ENCODE measurements around the gene GPR119.
A peak's percentile ranks its signal among the peaks of the same experiment; 100 is the strongest.
"Not testable (repeated sequence)": the region's sequence is repeated elsewhere in the genome, so short reads cannot be mapped to it uniquely, and the experiment has no call there.

GPR119 gene

DNA sequence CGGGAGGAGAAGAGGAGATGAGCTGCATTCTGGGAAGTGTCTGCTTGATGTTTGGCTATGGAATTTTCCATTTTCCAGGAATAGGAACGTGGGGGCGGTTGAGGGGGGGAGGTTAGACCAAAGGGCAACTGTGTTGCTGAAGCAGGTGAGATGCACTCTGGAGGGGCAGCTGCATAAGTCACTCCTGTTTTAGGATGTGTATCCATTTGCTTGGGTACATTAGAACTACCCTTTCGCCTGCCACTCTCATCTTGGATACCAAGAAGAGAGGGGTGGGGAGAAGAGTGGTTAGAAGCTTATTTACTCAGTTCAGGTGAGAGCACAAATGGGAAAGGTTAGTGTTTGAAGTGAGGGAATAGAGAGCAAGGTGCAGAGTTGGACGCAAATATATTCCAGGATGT, 934 bp upstream of the GPR119 start:
- intact Hi-C loops (cut with micrococcal nuclease) = no loop called here
- no peak overlapping the region for H3K4me3 Mint-ChIP-seq
- no peaks in the 10 kb centered on the region for H3K36me3 Mint-ChIP-seq (ENCODE audit: low read depth)
- H3K9me3 Mint-ChIP-seq = no peaks in the 10 kb centered on the region
- H3K4me1 Mint-ChIP-seq (ENCODE audit: low read depth) = no peaks in the 10 kb centered on the region
- H3K27me3 Mint-ChIP-seq = peaks cover 4% of the 10 kb centered on the region
- H3K27ac Mint-ChIP-seq = no peak overlapping the region

DNA sequence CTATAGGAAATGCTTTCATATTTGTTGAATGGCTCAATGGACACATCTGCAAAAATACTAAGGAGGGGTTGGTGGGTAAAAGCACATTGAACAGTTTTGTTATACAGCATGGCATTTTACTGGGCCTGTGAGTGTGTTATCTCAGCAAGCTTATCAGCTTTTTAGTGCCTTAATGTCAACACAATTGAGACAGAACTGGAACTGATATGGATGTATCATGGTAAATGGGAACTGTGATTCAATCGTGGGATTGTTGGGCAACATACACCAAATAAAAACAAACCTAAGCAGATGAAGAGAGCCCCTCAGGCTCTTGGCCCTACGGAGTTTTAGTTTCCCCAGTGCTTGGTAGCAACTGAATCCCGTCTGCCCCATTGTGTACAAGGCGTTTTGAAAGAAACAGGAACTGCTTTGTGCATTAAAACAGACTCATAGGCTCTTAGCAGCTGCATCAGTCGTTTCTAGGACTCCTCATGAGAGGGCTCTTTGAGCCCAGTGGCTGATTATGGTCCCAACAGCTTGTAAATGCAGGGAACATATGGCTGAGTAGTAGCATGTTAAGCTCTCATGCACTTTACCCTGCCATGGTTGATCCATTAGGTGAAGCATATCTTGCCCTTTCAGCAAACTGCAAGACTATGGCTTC, 7.3 kb downstream of the GPR119 start:
- Mint-ChIP-seq H3K27me3 (peaks cover 3% of the 10 kb centered on the region), H3K36me3 (ENCODE audit: low read depth) (no peaks in the 10 kb centered on the region), H3K27ac (no peak overlapping the region), H3K9me3 (no peaks in the 10 kb centered on the region), H3K4me3 (no peak overlapping the region), H3K4me1 (ENCODE audit: low read depth) (no peaks in the 10 kb centered on the region)
- intact Hi-C loops (cut with micrococcal nuclease) = no loop called here

DNA sequence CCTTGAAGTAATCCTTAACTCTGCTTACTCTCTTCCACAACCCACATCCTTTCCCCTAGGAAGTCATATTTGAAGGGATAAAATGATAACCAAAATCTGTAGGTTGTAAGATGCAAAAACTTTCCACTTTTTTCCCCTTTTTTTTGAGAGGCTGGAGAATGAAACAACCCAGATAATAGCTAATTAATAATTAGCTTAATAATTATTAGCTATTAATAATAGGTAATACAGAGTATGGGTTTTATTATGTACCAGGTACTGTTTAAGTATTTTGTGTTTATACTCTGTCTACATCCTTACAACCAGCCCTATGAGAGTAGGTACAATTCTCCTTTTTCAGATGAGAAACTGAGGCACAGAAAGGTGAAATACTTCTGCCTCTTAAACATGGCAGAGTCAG, 9.4 kb downstream of the GPR119 start:
- H3K36me3 Mint-ChIP-seq (ENCODE audit: low read depth) = peaks cover 10% of the 10 kb centered on the region
- no peaks in the 10 kb centered on the region for H3K27me3 Mint-ChIP-seq
- H3K9me3 Mint-ChIP-seq = no peaks in the 10 kb centered on the region
- H3K4me3 Mint-ChIP-seq = no peak overlapping the region
- no peak overlapping the region for H3K27ac Mint-ChIP-seq
- intact Hi-C loops (cut with micrococcal nuclease) = no loop called here
- H3K4me1 Mint-ChIP-seq (ENCODE audit: low read depth) = no peaks in the 10 kb centered on the region

DNA sequence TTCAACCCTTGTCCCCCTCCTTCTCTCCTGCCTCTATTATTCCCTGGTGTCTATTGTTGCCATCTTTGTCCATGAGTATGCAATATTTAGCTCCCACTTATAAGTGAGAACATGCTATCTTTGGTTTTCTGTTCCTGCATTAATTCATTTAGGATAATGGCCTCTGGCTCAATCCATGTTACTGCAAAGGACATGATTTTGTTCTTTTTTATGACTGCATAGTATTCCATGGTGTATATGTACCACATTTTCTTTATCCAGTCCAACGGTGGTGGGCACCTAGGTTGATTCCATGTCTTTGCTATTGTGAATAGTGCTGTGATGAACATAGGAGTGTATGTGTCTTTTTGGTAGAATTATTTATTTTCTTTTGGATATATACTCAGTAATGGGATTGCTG, 33.4 kb downstream of the GPR119 start:
- H3K4me3 Mint-ChIP-seq; H3K27ac Mint-ChIP-seq; H3K4me1 Mint-ChIP-seq (ENCODE audit: low read depth); H3K9me3 Mint-ChIP-seq; H3K27me3 Mint-ChIP-seq; intact Hi-C loops (cut with micrococcal nuclease): not testable (repeated sequence)
- H3K36me3 Mint-ChIP-seq (ENCODE audit: low read depth) = peaks cover 19% of the 10 kb centered on the region

DNA sequence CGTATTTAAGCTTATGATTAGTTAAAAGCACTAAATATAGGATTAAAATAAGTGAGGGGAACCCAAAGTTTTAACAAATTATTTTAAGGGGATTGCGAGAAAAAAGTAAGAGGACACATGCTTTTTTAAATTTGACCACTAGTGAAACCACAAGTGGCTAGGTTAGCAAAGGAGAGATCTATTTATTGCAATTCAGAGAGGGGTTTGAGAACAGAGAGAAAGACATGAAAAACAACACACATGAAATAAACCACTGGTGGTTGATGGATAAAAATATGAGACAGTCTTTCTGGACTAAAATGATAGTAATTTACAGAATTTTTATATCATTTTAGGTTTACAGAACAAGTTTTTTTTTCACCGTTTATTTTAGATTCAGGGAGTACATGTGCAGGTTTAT, 33.9 kb downstream of the GPR119 start:
- Mint-ChIP-seq H3K27me3 (no peaks in the 10 kb centered on the region), H3K4me1 (ENCODE audit: low read depth) (no peaks in the 10 kb centered on the region), H3K4me3 (no peak overlapping the region), H3K36me3 (ENCODE audit: low read depth) (peaks cover 14% of the 10 kb centered on the region), H3K9me3 (no peaks in the 10 kb centered on the region), H3K27ac (no peak overlapping the region)
- intact Hi-C loops (cut with micrococcal nuclease) = no loop called here

DNA sequence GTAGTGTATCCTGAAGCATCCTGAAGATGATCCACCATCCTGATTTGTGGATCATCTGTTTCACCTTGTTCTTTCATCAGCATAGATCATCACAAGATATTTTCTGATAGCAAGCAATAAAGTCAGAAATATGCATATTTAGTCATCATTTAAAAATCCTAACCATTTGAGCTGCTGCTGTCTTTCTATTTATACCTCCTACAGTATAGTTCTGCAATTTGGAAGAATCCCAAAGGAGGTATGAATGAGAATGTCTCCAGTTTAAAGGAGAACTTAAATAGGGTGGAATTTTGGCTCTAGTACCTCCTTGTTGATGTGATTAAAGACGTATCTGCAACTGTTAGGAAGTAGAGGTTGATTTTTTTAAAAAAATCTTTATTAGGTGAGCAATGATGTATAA, 38.2 kb downstream of the GPR119 start:
- Mint-ChIP-seq H3K4me3 (no peak overlapping the region), H3K36me3 (ENCODE audit: low read depth) (peaks cover 6% of the 10 kb centered on the region), H3K27me3 (no peaks in the 10 kb centered on the region), H3K9me3 (no peaks in the 10 kb centered on the region), H3K4me1 (ENCODE audit: low read depth) (no peaks in the 10 kb centered on the region), H3K27ac (no peak overlapping the region)
- intact Hi-C loops (cut with micrococcal nuclease) = no loop called here

DNA sequence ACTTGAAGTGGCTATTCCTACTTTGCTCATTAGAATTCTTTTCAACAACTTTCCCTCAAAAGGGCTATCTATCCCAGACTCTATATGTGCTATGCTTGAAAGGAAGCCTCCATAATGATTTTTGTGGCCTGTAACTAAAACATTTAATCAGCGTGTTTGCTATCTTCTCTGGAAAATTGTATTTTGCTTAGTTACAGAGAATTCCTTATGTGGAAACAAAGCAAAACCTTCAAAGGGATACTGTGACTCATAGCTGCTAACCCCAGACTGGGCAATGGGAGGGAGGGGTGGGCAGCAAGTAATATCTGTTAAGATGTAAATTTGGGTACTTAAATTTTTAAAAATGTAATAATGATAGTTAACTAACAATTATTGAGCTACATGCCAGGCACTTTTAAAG, 42.1 kb downstream of the GPR119 start:
- H3K4me1 Mint-ChIP-seq (ENCODE audit: low read depth) = peaks cover 20% of the 10 kb centered on the region
- no peak overlapping the region for H3K4me3 Mint-ChIP-seq
- intact Hi-C loops (cut with micrococcal nuclease) = loop anchor here (5.0 kb wide), 1 partner anchor 574 kb away; no protein-coding TSS in a partner anchor
- H3K27ac Mint-ChIP-seq = no peak overlapping the region
- peaks cover 10% of the 10 kb centered on the region for H3K36me3 Mint-ChIP-seq (ENCODE audit: low read depth)
- no peaks in the 10 kb centered on the region for H3K27me3 Mint-ChIP-seq
- no peaks in the 10 kb centered on the region for H3K9me3 Mint-ChIP-seq

DNA sequence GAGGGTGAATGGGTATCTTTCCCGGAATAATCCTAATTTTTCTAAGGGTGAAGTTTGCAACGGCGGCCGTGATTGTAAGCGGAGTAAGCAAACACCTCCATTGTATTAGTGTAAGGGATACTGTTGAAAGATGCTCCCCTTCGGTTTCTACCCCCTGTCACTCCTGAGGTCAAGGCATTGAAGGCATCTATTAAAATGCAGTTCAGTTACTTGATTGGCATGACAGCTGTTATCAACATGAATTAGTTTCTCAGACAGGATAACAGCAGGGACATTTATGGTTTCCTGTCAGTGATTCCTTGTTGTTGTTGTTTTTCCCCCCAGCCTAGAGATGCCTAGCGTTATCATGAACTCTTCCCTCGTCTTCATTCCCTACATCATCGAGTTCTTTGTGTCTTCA, 45.2 kb downstream of the GPR119 start:
- peaks cover 10% of the 10 kb centered on the region for H3K36me3 Mint-ChIP-seq (ENCODE audit: low read depth)
- H3K9me3 Mint-ChIP-seq = no peaks in the 10 kb centered on the region
- intact Hi-C loops (cut with micrococcal nuclease) = loop anchor here (5.0 kb wide), 1 partner anchor 577 kb away; no protein-coding TSS in a partner anchor
- peaks cover 20% of the 10 kb centered on the region for H3K4me1 Mint-ChIP-seq (ENCODE audit: low read depth)
- peak overlapping the region; percentile 96 for H3K4me3 Mint-ChIP-seq
- H3K27me3 Mint-ChIP-seq = no peaks in the 10 kb centered on the region
- peak overlapping the region; percentile 83 for H3K27ac Mint-ChIP-seq

DNA sequence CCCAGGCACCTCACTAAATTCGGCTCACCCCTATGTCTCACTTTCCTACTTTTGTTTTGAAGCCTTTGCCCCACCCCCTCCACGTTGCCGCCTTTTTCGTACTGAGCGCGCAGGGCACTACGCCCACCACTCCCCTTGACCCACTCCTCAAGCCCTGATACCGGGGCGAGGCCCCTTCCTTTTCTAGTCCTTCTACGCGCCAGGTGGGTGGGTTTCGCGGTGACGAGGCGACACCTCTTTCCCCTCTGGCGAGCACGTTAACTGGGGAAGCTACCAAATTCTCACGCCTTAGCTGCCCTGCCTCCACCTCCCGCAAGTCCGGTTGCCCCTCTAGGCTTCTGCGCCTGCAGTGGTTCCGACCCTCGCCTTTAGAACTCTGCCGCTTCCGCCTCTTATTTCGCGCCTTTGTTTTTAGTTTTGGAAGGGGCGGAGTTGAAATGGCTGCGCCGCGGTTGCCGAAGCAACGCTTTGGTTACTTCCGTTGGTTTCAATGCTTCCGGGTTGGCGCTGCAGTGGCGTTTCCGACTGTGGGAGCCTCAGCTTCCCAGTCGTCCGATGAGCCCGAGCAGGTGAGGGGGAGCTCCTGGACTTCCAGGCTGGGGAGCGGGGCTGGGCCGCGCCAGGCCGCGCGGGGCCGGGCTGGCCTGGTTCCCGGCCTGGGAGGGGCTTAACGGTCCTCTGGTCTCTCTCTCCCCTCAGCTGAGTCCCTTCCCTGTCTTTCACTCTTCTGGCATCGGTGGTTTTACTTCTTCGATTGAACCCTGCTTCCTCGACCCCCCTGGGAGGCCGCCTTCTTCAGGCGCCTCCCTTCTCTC, 45.9 kb downstream of the GPR119 start, which contains the start of gene SLC25A14:
Gene SLC25A14 (plus strand): TSS at position 512 of the 815 bp plus-strand sequence. CDS start 360 bp downstream, outside the sequence.
- Mint-ChIP-seq H3K36me3 (ENCODE audit: low read depth) (peaks cover 10% of the 10 kb centered on the region), H3K4me1 (ENCODE audit: low read depth) (peaks cover 20% of the 10 kb centered on the region), H3K27me3 (no peaks in the 10 kb centered on the region), H3K27ac (peak within 1 kb of the TSS; percentile 83), H3K4me3 (peak within 1 kb of the TSS; percentile 96), H3K9me3 (no peaks in the 10 kb centered on the region)
- intact Hi-C loops (cut with micrococcal nuclease) = loop anchor here (5.0 kb wide), 3 partner anchors 72 to 578 kb away; partner anchors contain the start of genes ENOX2 and ZNF280C

DNA sequence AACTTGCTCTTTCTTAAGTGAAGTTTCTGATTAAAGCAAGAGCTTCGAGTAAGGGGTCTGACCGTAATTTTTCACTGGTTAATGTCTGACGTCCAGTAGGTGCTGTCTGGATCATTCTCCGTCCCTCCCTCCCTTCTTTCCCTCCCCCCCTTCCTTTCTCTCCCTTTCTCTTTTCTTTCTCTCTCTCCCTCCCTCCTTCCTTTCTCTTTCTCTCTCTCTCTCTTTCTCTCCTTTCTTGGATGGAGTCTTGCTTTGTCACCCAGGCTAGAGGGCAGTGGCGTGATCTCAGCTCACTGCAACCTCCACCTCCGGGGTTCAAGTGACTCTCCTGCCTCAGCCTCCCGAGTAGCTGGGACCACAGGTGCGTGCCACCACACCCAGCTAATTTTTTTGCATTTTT, 46.6 kb downstream of the GPR119 start:
- not testable (repeated sequence) for H3K27me3 Mint-ChIP-seq, H3K27ac Mint-ChIP-seq, H3K9me3 Mint-ChIP-seq
- Mint-ChIP-seq H3K4me1 (ENCODE audit: low read depth) (peaks cover 20% of the 10 kb centered on the region), H3K4me3 (peak overlapping the region; percentile 96), H3K36me3 (ENCODE audit: low read depth) (peaks cover 10% of the 10 kb centered on the region)
- intact Hi-C loops (cut with micrococcal nuclease) = loop anchor here (5.0 kb wide), 2 partner anchors 72 to 563 kb away; partner anchors contain the start of genes ENOX2 and ZNF280C

DNA sequence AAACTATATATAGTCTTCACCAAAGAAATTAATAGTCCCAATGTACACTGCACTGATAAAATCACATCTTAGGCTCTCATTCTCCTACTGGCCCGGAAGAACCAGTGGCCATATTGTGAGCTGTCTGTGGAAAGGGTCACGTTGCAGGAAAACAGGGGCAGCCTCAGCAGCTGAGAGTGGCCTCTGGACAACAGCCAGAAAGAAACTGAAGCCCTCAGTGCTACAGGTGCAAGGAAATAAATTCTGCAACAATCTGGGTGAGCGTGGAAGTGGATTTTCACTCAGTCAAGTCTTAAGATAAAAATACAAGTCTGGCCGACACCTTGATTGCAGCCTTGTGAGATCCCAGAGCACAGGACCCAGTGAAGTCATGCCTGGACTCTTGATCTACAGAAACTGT, 48.9 kb downstream of the GPR119 start:
- Mint-ChIP-seq H3K4me3 (no peak overlapping the region), H3K27ac (no peak overlapping the region), H3K4me1 (ENCODE audit: low read depth) (peaks cover 20% of the 10 kb centered on the region), H3K9me3 (no peaks in the 10 kb centered on the region), H3K36me3 (ENCODE audit: low read depth) (peaks cover 10% of the 10 kb centered on the region), H3K27me3 (no peaks in the 10 kb centered on the region)
- intact Hi-C loops (cut with micrococcal nuclease) = loop anchor here (5.0 kb wide), 2 partner anchors 69 to 566 kb away; partner anchors contain the start of genes ENOX2 and ZNF280C
